HepG2 (cell line): ENCODE results near the gene SGCG. TPM values are rescaled to one million over a fixed set of nuclear protein-coding genes. Genes with fewer than 3 reads are reported as not detected.

ENCODE experiments used
- ATAC-seq: fragments of 200-7000 bp; cut with Tn5 transposase; 3 replicates; pipeline ENCODE4 v1.9.1; 2020; ENCODE audit warnings: mild to moderate bottlenecking, moderate library complexity
- BruUV-seq: library from RNA; stranded (reverse); fragments of 400-500 nt; replicated peaks from 2 replicates; lab custom pipeline; 2021; lab: Mats Ljungman, UMichigan
- CTCF ChIA-PET: fragments of 300-600 bp; formaldehyde crosslinking; extraction: SDS; loops from one replicate; lab custom pipeline; 2021; ENCODE audit warnings: low total read pairs, inconsistent platforms, low intra/inter-chr PET ratio; lab: Yijun Ruan, JAX
- POLR2A ChIA-PET: fragments of 350-600 bp; sonication (Branson Sonifier 250); formaldehyde crosslinking; loops from one replicate; lab custom pipeline; 2020; ENCODE audit warnings: antibody characterized with exemption, inconsistent platforms; lab: Yijun Ruan, JAX
- DNase-seq: peaks from one replicate; pipeline ENCODE4 v3.0.0-alpha.2; 2015; ENCODE audit warnings: low spot score
- FAIRE-seq: peaks from 3 replicates; lab custom pipeline; 2011; peaks lifted over from hg19 to GRCh38; lab: Jason Lieb, UNC
- H2AFZ ChIP-seq: one replicate; pipeline ENCODE4 v1.6.1; 2011; ENCODE audit warnings: low read length, inconsistent platforms
- H3K27ac ChIP-seq: fragments of 300-600 bp; 3 replicates; pipeline ENCODE4 v1.8.0; 2011; ENCODE audit warnings: mixed run types, mild to moderate bottlenecking, mixed read lengths, low read length, inconsistent platforms; ENCODE audit not compliant: insufficient read depth; ENCODE audit errors: extremely low read length
- H3K27me3 ChIP-seq, 2 experiments: fragments of 200-600 bp in 1 of 2; 2 replicates in 1 of 2; 3 replicates in 1 of 2; pipeline versions ENCODE4 v1.6.0 to v1.8.0; 2011; ENCODE audit warnings: low read length in 2 of 2, mild to moderate bottlenecking in 2 of 2, moderate library complexity in 2 of 2, inconsistent platforms in 1 of 2; ENCODE audit not compliant: insufficient read depth in 2 of 2, control insufficient read depth in 1 of 2
- H3K36me3 ChIP-seq, 2 experiments: fragments of 200-600 bp in 1 of 2; replicated peaks in 1 of 2; 2 replicates in 1 of 2; 3 replicates in 1 of 2; pipeline versions ENCODE4 v1.5.1 to v1.8.0; 2011; ENCODE audit warnings: low read length in 2 of 2, inconsistent platforms in 1 of 2; ENCODE audit not compliant: insufficient read depth in 2 of 2, control insufficient read depth in 1 of 2
- H3K4me1 ChIP-seq: 2 replicates; pipeline ENCODE4 v1.5.1; 2012; ENCODE audit warnings: low read length, inconsistent platforms; ENCODE audit not compliant: insufficient read depth
- H3K4me2 ChIP-seq: 2 replicates; pipeline ENCODE4 v1.6.0; 2011; ENCODE audit warnings: low read depth, low read length, inconsistent platforms
- H3K4me3 ChIP-seq, 3 experiments: fragments of 200-600 bp in 1 of 3; sonication (generic), shearing (Covaris generic) in 1 of 3; replicated peaks in 1 of 3; 2 replicates each; pipeline ENCODE4 v1.5.1; 2011 to 2016; ENCODE audit warnings: low read length in 3 of 3, inconsistent platforms in 2 of 3, low read depth in 2 of 3, mild to moderate bottlenecking in 2 of 3, control low read depth in 1 of 3, mixed read lengths in 1 of 3; ENCODE audit not compliant: insufficient read depth in 1 of 3
- H3K79me2 ChIP-seq: one replicate; pipeline ENCODE4 v1.6.1; 2011; ENCODE audit warnings: low read length, inconsistent platforms; ENCODE audit not compliant: insufficient read depth
- H3K9ac ChIP-seq: 2 replicates; pipeline ENCODE4 v1.6.0; 2011; ENCODE audit warnings: mild to moderate bottlenecking, low read depth, low read length, inconsistent platforms; ENCODE audit not compliant: insufficient read depth
- H3K9me3 ChIP-seq: 2 replicates; pipeline ENCODE4 v1.5.1; 2012; ENCODE audit warnings: mild to moderate bottlenecking, low read length
- H4K20me1 ChIP-seq: 2 replicates; pipeline ENCODE4 v1.6.0; 2011; ENCODE audit warnings: inconsistent platforms, mild to moderate bottlenecking, low read length, moderate library complexity; ENCODE audit not compliant: insufficient read depth
- MAFK ChIP-seq, 2 experiments: IDR thresholded peaks in 1 of 2; conservative IDR thresholded peaks in 1 of 2; 2 replicates each; pipeline ENCODE4 v1.6.1; 2011; ENCODE audit warnings: improper control_type of control experiment in 2 of 2, low read length in 2 of 2
- NFIB ChIP-seq: sonication (generic); formaldehyde crosslinking; IDR thresholded peaks from 2 replicates; pipeline ENCODE4 v1.9.0; 2021; ENCODE audit warnings: missing genetic modification reagents, mild to moderate bottlenecking, borderline replicate concordance
- PBX2 ChIP-seq: IDR thresholded peaks from 2 replicates; pipeline ENCODE4 v1.6.1; 2016; ENCODE audit warnings: control low read depth
- RCOR2 ChIP-seq: IDR thresholded peaks from 2 replicates; pipeline ENCODE4 v1.6.1; 2016; ENCODE audit warnings: missing biosample characterization, missing genetic modification reagents
- TCF7L2 ChIP-seq: IDR thresholded peaks from 2 replicates; pipeline ENCODE4 v1.6.1; 2011; ENCODE audit warnings: mild to moderate bottlenecking, low read depth, low read length, moderate library complexity
- TSC22D2 ChIP-seq: sonication (generic); formaldehyde crosslinking; IDR thresholded peaks from 2 replicates; pipeline ENCODE4 v1.5.1; 2020; ENCODE audit warnings: missing genetic modification reagents, mild to moderate bottlenecking, borderline replicate concordance
- USF2 ChIP-seq, 2 experiments: sonication (generic) in 1 of 2; formaldehyde crosslinking in 1 of 2; IDR thresholded peaks; 2 replicates each; pipeline versions ENCODE4 v1.5.1 to v1.6.1; 2011 to 2020; ENCODE audit warnings: borderline replicate concordance in 1 of 2, low read depth in 1 of 2, low read length in 1 of 2, mild to moderate bottlenecking in 1 of 2, missing genetic modification reagents in 1 of 2, moderate library complexity in 1 of 2
- XBP1 ChIP-seq: sonication (generic); formaldehyde crosslinking; IDR thresholded peaks from 2 replicates; pipeline ENCODE4 v1.5.0; 2020; ENCODE audit warnings: missing genetic modification reagents
- ZFY ChIP-seq: sonication (generic); formaldehyde crosslinking; IDR thresholded peaks from 2 replicates; pipeline ENCODE4 v1.4.0; 2020; ENCODE audit warnings: missing genetic modification reagents
- ZNF205 ChIP-seq: IDR thresholded peaks from 2 replicates; pipeline ENCODE4 v1.6.1; 2018; ENCODE audit warnings: missing biosample characterization, missing genetic modification reagents
- ZNF451 ChIP-seq: sonication (generic); formaldehyde crosslinking; IDR thresholded peaks from 2 replicates; pipeline ENCODE4 v1.5.0; 2020; ENCODE audit warnings: mild to moderate bottlenecking, missing genetic modification reagents
- ZNF564 ChIP-seq: sonication (generic); formaldehyde crosslinking; IDR thresholded peaks from 2 replicates; pipeline ENCODE4 v1.8.1; 2023; ENCODE audit warnings: mild to moderate bottlenecking, missing genetic modification reagents
- WGBS: methylation state at CpG from one replicate; pipeline ENCODE4 v1.1.6; 2017; ENCODE audit warnings: low lambda C conversion rate; 5-methylcytosine and 5-hydroxymethylcytosine counted together
- in situ Hi-C: cut with HindIII; loops from 2 replicates; pipeline ENCODE4 v1.10.0; 2017; ENCODE audit warnings: low pct_unique_long_range_greater_than_20kb; ENCODE audit not compliant: extremely low pct_ligation_motif_present
- intact Hi-C: fragments of 100-400 bp; cut with micrococcal nuclease; formaldehyde crosslinking; loops from one replicate; pipeline ENCODE4 v1.10.0; 2022; ENCODE audit not compliant: unreplicated experiment
- polyA plus RNA-seq, 8 experiments: library from polyadenylated mRNA; depleted of rRNA in 3 of 8; stranded (reverse) in 7 of 8; unstranded in 1 of 8; fragments of >200 nt; fragmentation: Illumina TruSeq in 4 of 8; extraction: Trizol in 4 of 8; gene quantifications; 2 replicates each; pipeline versions ENCODE4 v1.2.1 to v1.2.3, GENCODE V29; 2011 to 2016; ENCODE audit warnings: low read depth in 4 of 8, missing spikeins in 1 of 8, mixed read lengths in 1 of 8; ENCODE audit not compliant: insufficient read depth in 1 of 8
- total RNA-seq, 5 experiments: library from RNA; depleted of rRNA; stranded (reverse); fragments of >200 nt; fragmentation: Illumina TruSeq; extraction: Trizol; gene quantifications; 2 replicates each; pipeline ENCODE4 v1.2.3, GENCODE V29; 2016; ENCODE audit warnings: low read depth in 1 of 5
- TF ChIP-seq, protein P1 (sequence below): IDR thresholded peaks from 2 replicates; pipeline ENCODE4 v1.6.1; 2018; ENCODE audit warnings: missing genetic modification reagents

SGCG gene
- total and polyA plus RNA-seq, 2 of the 13 experiments (the other 11 are each of a cell fraction or from before 2014, with no cell fraction given) = not detected

- FAIRE-seq (no peak), ATAC-seq (no peak), DNase-seq (no peak)
- no peak overlapping the region for H3K4me3 ChIP-seq
- H3K4me1 ChIP-seq = no peaks in the 10 kb centered on the region
- H3K79me2 ChIP-seq = no peaks in the 10 kb centered on the region
- whole genome bisulfite sequencing = 62% methylated on average over 3 of the region's 3 CpGs
- no peaks in the 10 kb centered on the region for H3K36me3 ChIP-seq
- in situ Hi-C loops = loop anchor here (25.0 kb wide), 1 partner anchor 508 kb away; no protein-coding TSS in a partner anchor
- POLR2A ChIA-PET = no interaction called here
- H3K4me2 ChIP-seq = no peak overlapping the region
- intact Hi-C loops = loop anchor here (5.0 kb wide), 1 partner anchor 518 kb away; no protein-coding TSS in a partner anchor
- BruUV-seq = no TSS peak
- H3K9me3 ChIP-seq = no peaks in the 10 kb centered on the region
- H2AFZ ChIP-seq = no peak overlapping the region
- no peaks in the 10 kb centered on the region; a peak in 1 of 5 replicates for H3K27me3 ChIP-seq
- H4K20me1 ChIP-seq = no peaks in the 10 kb centered on the region
- no peak overlapping the region for H3K9ac ChIP-seq
- no peak overlapping the region for H3K27ac ChIP-seq
- CTCF ChIA-PET = no interaction called here
- TF ChIP-seq MAFK (conservative IDR thresholded peaks at IDR 0.05 in 1 of 2, IDR thresholded peaks at IDR 0.05 in 1 of 2; ENCODE audit: low read length in 2 of 2) = no peak
- TF ChIP-seq, protein P1, sequence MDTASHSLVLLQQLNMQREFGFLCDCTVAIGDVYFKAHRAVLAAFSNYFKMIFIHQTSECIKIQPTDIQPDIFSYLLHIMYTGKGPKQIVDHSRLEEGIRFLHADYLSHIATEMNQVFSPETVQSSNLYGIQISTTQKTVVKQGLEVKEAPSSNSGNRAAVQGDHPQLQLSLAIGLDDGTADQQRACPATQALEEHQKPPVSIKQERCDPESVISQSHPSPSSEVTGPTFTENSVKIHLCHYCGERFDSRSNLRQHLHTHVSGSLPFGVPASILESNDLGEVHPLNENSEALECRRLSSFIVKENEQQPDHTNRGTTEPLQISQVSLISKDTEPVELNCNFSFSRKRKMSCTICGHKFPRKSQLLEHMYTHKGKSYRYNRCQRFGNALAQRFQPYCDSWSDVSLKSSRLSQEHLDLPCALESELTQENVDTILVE (CRISPR knock-in tag) = no peak
- no peak for TF ChIP-seq XBP1
- no peak for TF ChIP-seq ZNF205 (CRISPR knock-in tag)
- TF ChIP-seq ZFY (CRISPR knock-in tag) = no peak
- TF ChIP-seq ZNF564 (CRISPR knock-in tag) = no peak
- no peak for TF ChIP-seq USF2 (IDR thresholded peaks at IDR 0.05; ENCODE audit: low read depth, low read length)
- TF ChIP-seq USF2 (CRISPR knock-in tag; IDR thresholded peaks at IDR 0.05; ENCODE audit: borderline replicate concordance) = no peak
- TF ChIP-seq TSC22D2 (CRISPR knock-in tag) = no peak
- no peak for TF ChIP-seq PBX2 (CRISPR knock-in tag)
- no peak for TF ChIP-seq NFIB (CRISPR knock-in tag)
- no peak for TF ChIP-seq RCOR2 (CRISPR knock-in tag)
- TF ChIP-seq ZNF451 (CRISPR knock-in tag) = no peak
- TF ChIP-seq TCF7L2 = no peak
Observed at GRCh38 chr13:23319883-23320224, 139.1 kb downstream of the SGCG start.
